IPS-18c (cell line): ENCODE measurements around the gene TRAPPC2.
A peak's percentile ranks its signal among the peaks of the same experiment; 100 is the strongest.

Experiments used
- H3K4me3 ChIP-seq: 2 replicates; pipeline ENCODE4 v1.7.0; 2013; ENCODE audit warnings: low read depth, mild to moderate bottlenecking, low read length, moderate library complexity; ENCODE audit not compliant: insufficient read depth
- H3K9me3 ChIP-seq: one replicate; pipeline ENCODE4 v1.6.1; 2013; ENCODE audit warnings: mild to moderate bottlenecking, low read length, moderate library complexity; ENCODE audit not compliant: control insufficient read depth, insufficient read depth

Gene TRAPPC2

DNA sequence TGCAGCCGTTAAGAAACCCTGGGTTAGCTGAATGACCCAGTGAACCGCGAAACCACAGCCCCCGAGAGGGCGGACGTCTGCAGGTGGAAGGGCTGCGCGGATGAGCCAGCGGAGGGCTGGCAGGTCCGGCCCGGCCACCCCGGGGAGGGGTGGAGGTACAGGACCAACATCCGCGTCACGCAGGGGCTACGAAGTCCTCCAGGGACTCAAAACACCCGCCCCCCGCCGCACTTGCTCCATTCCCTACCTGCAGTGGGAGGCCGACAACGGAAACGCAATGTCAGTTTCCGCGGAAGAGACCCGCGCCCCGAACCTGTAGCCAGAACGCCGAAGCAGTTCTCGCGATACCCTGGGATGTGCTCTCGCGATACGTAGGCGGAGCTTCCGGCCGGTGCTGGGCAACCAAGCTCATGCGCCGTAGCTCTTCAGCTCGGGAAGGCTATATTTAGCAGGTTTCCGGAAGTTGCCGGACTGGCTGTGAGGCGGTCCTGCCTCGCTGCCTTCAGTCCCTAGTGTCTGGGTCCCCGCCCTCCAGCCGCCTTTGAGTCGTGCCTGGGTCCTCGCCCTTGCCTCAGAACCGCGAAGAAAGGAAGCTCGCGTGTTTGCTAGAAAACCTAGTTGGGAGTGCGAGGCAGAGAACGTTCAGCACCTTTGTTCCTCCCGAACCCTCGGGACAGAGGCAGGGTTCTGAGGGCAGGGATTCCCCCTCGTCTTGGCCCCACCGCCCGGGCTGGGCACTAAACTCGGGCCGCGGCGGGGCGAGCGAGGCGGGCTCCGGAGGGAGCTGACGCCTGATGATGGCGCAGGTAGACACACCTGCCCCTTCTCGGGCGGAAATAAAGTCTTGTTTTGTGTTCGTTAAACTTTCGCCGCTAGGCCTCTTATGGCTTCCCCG, at the start of gene TRAPPC2, which contains the start of gene OFD1:
TRAPPC2 (minus strand) TSS at position 343 of the 895 bp plus-strand sequence. CDS start 14,657 bp downstream, outside the sequence.
OFD1 (plus strand) TSS at position 471 of the 895 bp plus-strand sequence; CDS start at position 795, 324 bp downstream.
- H3K4me3 ChIP-seq, result peak within 1 kb of the TSS; percentile 77
- peaks cover 2% of the 10 kb centered on the region for H3K9me3 ChIP-seq

DNA sequence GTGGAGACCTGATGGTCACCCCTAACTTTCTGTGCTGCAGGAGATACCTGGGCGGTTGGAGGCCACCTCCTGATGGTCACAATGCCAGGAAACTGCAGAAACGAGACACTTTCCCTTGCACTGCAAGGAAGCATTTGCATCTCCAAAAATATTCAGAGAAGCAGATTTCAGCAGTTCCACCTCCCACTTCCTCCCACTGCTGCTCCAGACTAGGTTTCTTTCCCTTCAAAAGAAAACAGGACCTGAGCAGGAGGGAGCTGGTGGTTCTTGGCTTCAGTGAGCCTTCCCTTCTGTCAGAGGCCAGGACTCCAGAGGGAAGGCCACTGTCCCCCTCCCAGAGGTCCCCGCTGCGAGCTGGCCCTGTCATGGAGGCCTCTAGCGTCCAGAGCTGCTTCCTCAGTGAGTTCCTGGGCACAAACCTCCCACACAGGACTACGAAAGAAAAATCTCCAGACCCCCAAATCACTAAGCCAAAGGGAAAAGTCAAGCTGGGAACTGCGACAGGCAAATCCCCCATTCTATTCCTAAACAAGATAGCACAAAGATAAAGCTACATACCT, 46.5 kb upstream of the TRAPPC2 start:
- Histone ChIP-seq H3K4me3 (no peak overlapping the region), H3K9me3 (peaks cover 2% of the 10 kb centered on the region)

DNA sequence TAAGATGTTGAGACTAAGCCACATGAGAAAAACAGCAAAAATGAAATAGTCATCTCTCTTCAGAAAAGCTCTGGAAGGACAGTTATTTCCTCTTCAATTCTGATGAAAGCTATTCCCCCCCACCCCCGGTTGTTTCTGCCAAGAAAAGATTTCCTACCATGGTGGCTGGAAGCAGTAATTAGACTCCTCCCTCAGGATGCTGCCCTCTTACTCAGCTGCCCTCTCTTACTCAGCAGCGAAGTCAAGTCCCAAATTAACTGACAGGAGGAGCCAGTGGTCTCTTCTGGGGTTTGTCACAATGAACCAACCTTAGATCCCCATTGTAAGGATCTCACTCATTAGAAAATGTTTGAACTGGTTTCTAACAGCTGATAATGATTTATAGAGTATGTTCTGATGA, 44.5 kb upstream of the TRAPPC2 start:
- H3K4me3 ChIP-seq, result no peak overlapping the region

GRCh38 chrX:13776387-13776786, 42.0 kb upstream of the TRAPPC2 start:
- peaks cover 2% of the 10 kb centered on the region for H3K9me3 ChIP-seq
- H3K4me3 ChIP-seq, result no peak overlapping the region

More for the DNA sequence above, 44.5 kb upstream of the TRAPPC2 start:
- peaks cover 2% of the 10 kb centered on the region for H3K9me3 ChIP-seq

- Histone ChIP-seq H3K4me3 (no peak overlapping the region), H3K9me3 (no peaks in the 10 kb centered on the region)
Observed at GRCh38 chrX:13775837-13776236, 41.4 kb upstream of the TRAPPC2 start.

DNA sequence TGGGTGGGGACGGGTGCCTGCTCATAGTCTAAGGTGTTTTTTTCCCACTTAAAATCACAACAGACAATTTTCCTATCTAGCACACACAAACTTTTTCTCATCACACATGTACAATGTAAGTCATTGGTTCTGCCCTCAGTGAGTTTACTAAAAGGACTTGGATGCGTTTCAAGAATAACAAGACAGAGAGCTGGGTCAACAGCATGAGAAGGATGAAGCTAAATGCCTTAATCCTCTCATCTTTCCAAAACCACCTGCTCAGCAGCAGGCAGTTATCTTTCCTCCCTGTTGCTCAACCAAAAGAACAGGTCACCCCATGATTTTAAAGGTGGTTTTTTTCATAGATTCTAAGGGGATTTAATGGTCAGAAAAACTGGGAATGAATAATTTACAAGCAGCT, 40.3 kb upstream of the TRAPPC2 start:
- Histone ChIP-seq H3K4me3 (no peak overlapping the region), H3K9me3 (no peaks in the 10 kb centered on the region)

DNA sequence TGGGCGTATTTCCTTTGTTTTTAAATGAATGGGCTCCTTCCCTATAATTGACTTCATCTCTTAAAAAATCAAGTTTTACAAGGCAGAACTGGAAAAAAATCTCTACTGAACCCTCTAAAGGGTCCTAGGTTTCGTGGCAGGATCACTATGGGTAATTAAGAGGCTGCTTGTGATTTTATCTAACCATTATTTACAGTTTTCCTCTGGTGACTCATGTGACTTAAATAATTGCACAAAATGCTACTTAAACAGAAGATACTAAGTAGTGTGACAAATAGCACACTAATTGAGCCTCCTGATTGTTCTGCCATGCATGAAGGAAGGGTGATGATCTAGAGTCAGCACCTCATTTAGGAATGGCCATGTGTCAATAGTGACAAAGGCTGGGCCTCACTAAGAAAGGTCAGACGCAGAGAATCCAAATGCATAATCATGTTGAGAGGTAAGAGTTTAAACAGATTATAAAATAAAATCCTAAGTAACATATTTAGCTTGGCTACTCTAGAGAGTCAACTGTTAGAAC, 35.7 kb upstream of the TRAPPC2 start:
- H3K9me3 ChIP-seq, result no peaks in the 10 kb centered on the region
- H3K4me3 ChIP-seq, result no peak overlapping the region

DNA sequence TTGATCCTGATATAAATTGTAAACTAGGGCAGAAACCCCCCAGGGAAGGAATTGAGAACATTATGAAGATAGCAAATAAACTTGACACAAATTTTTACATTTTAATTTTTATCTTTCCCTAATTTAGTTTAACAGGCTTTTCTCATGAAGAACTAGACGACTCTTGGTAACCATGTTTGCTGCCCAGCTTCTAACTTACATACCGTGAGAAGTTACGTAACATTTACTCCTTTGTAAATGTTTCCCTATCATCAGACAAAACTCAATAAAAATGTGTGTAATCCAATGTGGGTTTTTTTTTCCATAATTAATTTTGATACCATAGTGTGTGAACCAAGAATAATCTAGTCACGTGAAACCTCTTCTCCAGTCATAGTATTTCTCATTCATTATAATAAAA, 34.5 kb upstream of the TRAPPC2 start:
- no peak overlapping the region for H3K4me3 ChIP-seq
- no peaks in the 10 kb centered on the region for H3K9me3 ChIP-seq

GRCh38 chrX:13764765-13765164, 30.3 kb upstream of the TRAPPC2 start:
- H3K4me3 ChIP-seq, result no peak overlapping the region
- no peaks in the 10 kb centered on the region for H3K9me3 ChIP-seq

- Histone ChIP-seq H3K4me3 (no peak overlapping the region), H3K9me3 (no peaks in the 10 kb centered on the region)
Observed at GRCh38 chrX:13764281-13764680, 29.9 kb upstream of the TRAPPC2 start.

GRCh38 chrX:13763489-13763888, 29.1 kb upstream of the TRAPPC2 start:
- Histone ChIP-seq H3K9me3 (no peaks in the 10 kb centered on the region), H3K4me3 (no peak overlapping the region)

DNA sequence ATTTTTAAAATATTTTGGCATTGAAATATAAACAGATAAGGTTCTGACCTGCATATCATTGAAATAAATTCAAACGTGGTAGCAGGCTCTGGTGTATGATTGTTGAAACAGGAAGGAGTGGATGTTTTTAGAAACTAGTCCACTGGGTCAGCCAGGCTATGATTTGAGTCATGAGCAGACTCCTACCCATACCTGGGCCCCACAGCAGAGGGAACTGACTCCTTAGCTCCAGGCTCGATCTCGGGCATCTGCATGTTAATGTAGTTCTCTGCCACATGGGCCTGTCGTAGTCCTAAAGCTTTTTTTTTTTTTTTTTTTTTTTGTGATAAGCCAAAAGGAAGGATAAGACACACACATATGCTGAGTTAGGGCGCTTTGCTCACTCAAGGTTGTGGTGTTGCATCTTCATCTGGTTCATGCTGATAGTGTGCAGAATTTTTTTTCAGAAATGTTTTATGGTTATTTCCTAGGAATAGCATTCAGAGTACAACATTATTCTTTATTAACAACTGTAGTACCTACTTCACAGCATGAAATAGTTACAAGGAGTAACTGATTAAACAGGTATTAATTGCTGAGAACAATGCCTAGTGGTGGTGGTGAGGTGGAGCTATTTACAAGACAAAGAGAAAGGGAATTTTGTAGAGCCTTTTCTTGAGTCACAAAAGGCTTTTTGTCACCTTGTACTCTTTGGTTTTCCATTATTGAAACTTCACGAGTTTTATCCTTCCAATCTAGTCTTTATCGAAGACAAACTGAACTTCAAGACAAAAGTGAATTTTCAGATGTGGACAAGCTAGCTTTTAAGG, 27.4 kb upstream of the TRAPPC2 start:
- H3K9me3 ChIP-seq, result no peaks in the 10 kb centered on the region
- no peak overlapping the region for H3K4me3 ChIP-seq

DNA sequence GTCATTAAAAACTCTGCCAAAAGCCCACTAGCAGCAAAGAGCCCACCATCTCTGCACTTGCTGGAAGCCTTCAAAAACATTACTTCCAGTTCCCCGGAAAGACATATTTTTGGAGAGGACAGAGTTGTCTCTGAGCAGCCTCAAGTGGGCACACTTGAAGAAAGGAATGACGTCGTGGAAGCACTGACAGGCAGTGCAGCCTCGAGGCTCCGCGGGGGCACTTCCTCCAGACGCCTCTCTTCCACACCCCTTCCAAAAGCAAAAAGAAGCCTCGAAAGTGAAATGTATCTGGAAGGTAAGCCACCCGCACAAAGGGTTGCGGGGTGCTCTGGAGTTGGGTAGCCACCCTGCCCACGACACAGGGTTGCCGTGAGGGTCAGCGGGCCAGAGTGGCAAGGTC, 26.0 kb upstream of the TRAPPC2 start:
- no peaks in the 10 kb centered on the region for H3K9me3 ChIP-seq
- no peak overlapping the region for H3K4me3 ChIP-seq

- Histone ChIP-seq H3K9me3 (no peaks in the 10 kb centered on the region), H3K4me3 (no peak overlapping the region)
Observed at GRCh38 chrX:13759152-13759718, 24.8 kb upstream of the TRAPPC2 start.

DNA sequence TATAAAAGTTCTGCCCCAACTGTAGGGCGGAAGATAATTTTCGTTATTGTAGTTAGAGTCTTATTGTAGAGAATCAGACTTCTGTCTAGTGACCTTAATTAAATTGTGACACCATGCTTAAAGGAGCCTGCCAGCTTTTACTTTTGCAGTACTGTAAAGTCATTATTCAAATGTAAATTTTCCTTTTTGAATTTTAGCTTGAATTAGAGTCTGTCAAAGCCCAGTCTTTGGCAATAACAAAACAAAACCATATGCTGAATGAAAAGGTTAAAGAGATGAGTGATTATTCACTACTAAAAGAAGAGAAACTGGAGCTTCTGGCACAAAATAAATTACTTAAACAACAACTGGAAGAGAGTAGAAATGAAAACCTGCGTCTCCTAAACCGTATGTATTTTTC, 22.0 kb upstream of the TRAPPC2 start:
- Histone ChIP-seq H3K4me3 (no peak overlapping the region), H3K9me3 (no peaks in the 10 kb centered on the region)

DNA sequence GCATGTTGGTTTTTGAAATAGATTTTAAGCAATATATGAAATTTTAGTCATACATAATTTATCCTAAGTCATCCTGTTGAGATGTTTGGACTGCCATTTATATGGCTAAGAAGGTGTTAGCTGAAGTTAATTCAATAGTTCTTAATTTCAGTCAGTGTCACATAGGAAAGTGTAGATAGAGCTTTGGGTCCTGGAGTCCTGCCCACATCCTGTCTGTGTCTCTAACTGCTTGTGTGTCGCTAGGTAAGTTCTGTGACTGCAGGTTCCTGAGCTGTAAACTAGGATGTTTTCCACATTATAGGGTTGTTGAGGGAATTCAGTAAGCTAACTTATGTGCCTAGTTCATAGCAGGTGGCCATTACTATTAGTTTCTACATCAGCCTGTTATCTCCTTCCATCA, 20.8 kb upstream of the TRAPPC2 start:
- Histone ChIP-seq H3K4me3 (no peak overlapping the region), H3K9me3 (no peaks in the 10 kb centered on the region)

DNA sequence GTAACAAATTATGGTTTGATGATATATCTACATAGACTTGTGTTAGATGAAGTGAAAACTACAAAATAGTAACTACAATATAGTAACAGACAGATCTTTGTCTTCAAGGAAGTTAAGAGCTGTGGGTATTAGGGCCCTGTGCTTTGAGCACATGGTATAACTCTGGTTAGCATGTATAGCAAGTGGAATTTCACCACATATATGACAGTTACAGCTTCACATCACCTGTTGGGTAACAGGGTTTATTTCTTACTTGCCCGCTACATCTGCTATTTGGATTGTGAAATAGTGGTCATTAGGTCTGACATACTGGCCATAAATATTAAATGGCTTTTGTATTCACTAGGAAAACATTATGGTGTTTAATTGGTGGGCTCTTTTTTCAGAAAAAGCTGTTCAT, 20.3 kb upstream of the TRAPPC2 start:
- Histone ChIP-seq H3K4me3 (no peak overlapping the region), H3K9me3 (no peaks in the 10 kb centered on the region)
